OCI-LY7 (cell line): ENCODE results near the gene PELI2. TPM values are rescaled to one million over a fixed set of nuclear protein-coding genes. Genes with fewer than 3 reads are reported as not detected.

Experiments
- BruUV-seq: library from RNA; stranded (reverse); fragments of 400-500 nt; replicated peaks from 2 replicates; lab custom pipeline; 2021; lab: Mats Ljungman, UMichigan
- CTCF ChIA-PET: fragments of 300-600 bp; sonication (Branson Sonifier 250); formaldehyde crosslinking; loops from one replicate; lab custom pipeline; 2022; ENCODE audit warnings: antibody characterized with exemption; ENCODE audit not compliant: unreplicated experiment; lab: Charles Lee
- POLR2A ChIA-PET: fragments of 300-600 bp; sonication (Branson Sonifier 250); formaldehyde crosslinking; loops from one replicate; lab custom pipeline; 2022; ENCODE audit warnings: antibody characterized with exemption; lab: Charles Lee
- DNase-seq: peaks from one replicate; pipeline ENCODE4 v3.0.0-alpha.2; 2015; ENCODE audit warnings: low spot score
- H2AFZ ChIP-seq: fragments of 200-600 bp; sonication (generic), shearing (Covaris generic); 2 replicates; pipeline ENCODE4 v1.6.1; 2014; ENCODE audit warnings: mild to moderate bottlenecking, antibody characterized with exemption, low read length, moderate library complexity
- H3K27ac ChIP-seq: fragments of 200-600 bp; sonication (generic); 2 replicates; pipeline ENCODE4 v1.5.1; 2014; ENCODE audit warnings: mixed run types, low read depth, mild to moderate bottlenecking, moderate library complexity, low read length, inconsistent platforms; ENCODE audit not compliant: poor library complexity, severe bottlenecking
- H3K36me3 ChIP-seq: fragments of 200-600 bp; sonication (generic); 2 replicates; pipeline ENCODE4 v1.6.1; 2014; ENCODE audit warnings: mild to moderate bottlenecking, antibody characterized with exemption, low read length, moderate library complexity, mixed read lengths; ENCODE audit not compliant: insufficient read depth
- H3K4me1 ChIP-seq: fragments of 200-600 bp; sonication (generic); 2 replicates; pipeline ENCODE4 v1.5.1; 2014; ENCODE audit warnings: mild to moderate bottlenecking, low read length; ENCODE audit not compliant: insufficient read depth, poor library complexity, severe bottlenecking
- H3K4me2 ChIP-seq: fragments of 200-600 bp; sonication (generic); 2 replicates; pipeline ENCODE4 v1.6.1; 2014; ENCODE audit warnings: mild to moderate bottlenecking, low read length
- H3K4me3 ChIP-seq: fragments of 200-600 bp; sonication (generic); 2 replicates; pipeline ENCODE4 v1.5.1; 2014; ENCODE audit warnings: mild to moderate bottlenecking, low read depth, low read length; ENCODE audit not compliant: poor library complexity, severe bottlenecking
- H3K79me2 ChIP-seq: fragments of 200-600 bp; sonication (generic); 2 replicates; pipeline ENCODE4 v1.6.1; 2016; ENCODE audit warnings: low read depth, mild to moderate bottlenecking, low read length, moderate library complexity, mixed read lengths; ENCODE audit not compliant: insufficient read depth
- H3K9me2 ChIP-seq: fragments of 200-600 bp; sonication (generic); 2 replicates; pipeline ENCODE4 v1.6.1; 2016; ENCODE audit warnings: mild to moderate bottlenecking, low read length, mixed read lengths; ENCODE audit not compliant: insufficient read depth
- H3K9me3 ChIP-seq: fragments of 200-600 bp; sonication (generic); 2 replicates; pipeline ENCODE4 v1.6.1; 2014; ENCODE audit warnings: mild to moderate bottlenecking, mixed run types, low read length, mixed read lengths
- H4K20me1 ChIP-seq: fragments of 200-600 bp; sonication (generic); 2 replicates; pipeline ENCODE4 v1.6.1; 2014; ENCODE audit warnings: mild to moderate bottlenecking, antibody characterized with exemption, low read length, moderate library complexity, mixed read lengths; ENCODE audit not compliant: insufficient read depth
- CTCF ChIP-seq: fragments of 200-600 bp; sonication (generic); conservative IDR thresholded peaks from 2 replicates; pipeline ENCODE4 v1.5.1; 2014; ENCODE audit warnings: mild to moderate bottlenecking, antibody characterized with exemption, low read length, moderate library complexity, mixed read lengths
- EZH2phosphoT487 ChIP-seq: fragments of 200-600 bp; sonication (generic); IDR thresholded peaks from 2 replicates; pipeline ENCODE4 v1.6.1; 2018; ENCODE audit warnings: low read depth, borderline replicate concordance, mild to moderate bottlenecking, mixed run types, antibody characterized with exemption, low read length, moderate library complexity, mixed read lengths
- intact Hi-C: fragments of 100-400 bp; cut with micrococcal nuclease; formaldehyde crosslinking; loops from one replicate; pipeline ENCODE4 v1.10.0; 2022; ENCODE audit not compliant: unreplicated experiment
- total RNA-seq, 2 experiments: library from RNA; depleted of rRNA in 1 of 2; stranded (reverse); fragments of >200 nt in 1 of 2; shearing (Covaris generic) in 1 of 2; gene quantifications; 2 replicates each; pipeline ENCODE4 v1.2.3, GENCODE V29; 2014 to 2022

PELI2 gene
- total RNA-seq, 2 experiments from 2014 or later: 2.8 to 3.8 TPM

GRCh38 chr14:56149151-56149550 lies 30.9 kb downstream of the PELI2 start:
- Histone ChIP-seq H3K9me3 (no peaks in the 10 kb centered on the region), H3K36me3 (no peaks in the 10 kb centered on the region), H3K4me2 (no peak overlapping the region), H2AFZ (no peak overlapping the region), H4K20me1 (no peaks in the 10 kb centered on the region), H3K4me3 (no peak overlapping the region), H3K27ac (no peak overlapping the region), H3K4me1 (no peaks in the 10 kb centered on the region), H3K79me2 (no peaks in the 10 kb centered on the region), H3K9me2 (no peaks in the 10 kb centered on the region)
- POLR2A ChIA-PET: interaction anchor here (0.7 kb wide), 1 partner anchor 633 kb away, joined by 3 read pairs; no protein-coding TSS in a partner anchor
- no TSS peak for BruUV-seq
- TF ChIP-seq EZH2phosphoT487 (no peak), CTCF (no peak)
- CTCF ChIA-PET: no interaction called here
- no peak for DNase-seq
- intact Hi-C loops: no loop called here

GRCh38 chr14:56149995-56150394 lies 31.8 kb downstream of the PELI2 start:
- TF ChIP-seq CTCF (no peak), EZH2phosphoT487 (no peak)
- ChIA-PET CTCF (no interaction called here), POLR2A (interaction anchor here (0.7 kb wide), 2 partner anchors 58 to 634 kb away, joined by 3 read pairs; no protein-coding TSS in a partner anchor)
- Histone ChIP-seq H3K4me2 (no peak overlapping the region), H3K9me3 (no peaks in the 10 kb centered on the region), H3K27ac (no peak overlapping the region), H3K4me3 (no peak overlapping the region), H3K36me3 (no peaks in the 10 kb centered on the region), H2AFZ (no peak overlapping the region), H3K4me1 (no peaks in the 10 kb centered on the region), H4K20me1 (no peaks in the 10 kb centered on the region), H3K79me2 (no peaks in the 10 kb centered on the region), H3K9me2 (no peaks in the 10 kb centered on the region)
- no TSS peak for BruUV-seq
- intact Hi-C loops: no loop called here
- DNase-seq: no peak

DNA sequence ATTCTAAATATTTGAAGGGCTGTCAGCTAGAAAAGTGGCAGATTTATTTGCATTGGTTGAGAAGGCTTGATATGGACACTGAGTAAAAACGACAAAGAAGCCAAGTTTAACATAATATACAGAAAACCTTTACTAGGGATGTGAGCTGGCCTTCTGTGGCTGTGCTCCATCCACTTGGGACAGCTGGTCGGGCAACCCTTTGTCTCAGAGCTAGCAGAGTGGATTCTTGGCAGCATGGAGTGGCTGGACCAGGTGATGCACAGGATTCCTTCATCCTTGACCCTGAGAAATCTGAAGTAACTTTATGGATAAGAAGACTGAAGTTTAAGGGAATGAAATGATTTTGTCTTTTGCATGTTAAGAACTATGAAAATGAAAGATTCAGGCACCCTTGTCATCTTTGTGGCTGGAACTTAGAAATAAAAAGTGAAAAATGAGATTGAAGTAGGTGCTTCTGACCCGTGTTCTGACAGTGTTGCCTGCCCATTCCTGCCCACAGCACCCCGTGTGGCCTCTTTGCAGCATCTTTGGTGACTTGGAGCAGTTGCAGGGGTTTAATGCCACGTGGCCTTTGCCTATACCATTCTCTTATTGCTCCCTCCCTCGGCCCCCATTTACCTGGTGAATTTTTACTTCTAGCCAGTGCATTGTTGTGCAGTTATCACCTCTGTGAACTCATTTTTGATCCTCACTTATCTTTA lies 32.6 kb downstream of the PELI2 start:
- Histone ChIP-seq H3K36me3 (no peaks in the 10 kb centered on the region), H3K4me1 (no peaks in the 10 kb centered on the region), H3K9me3 (no peaks in the 10 kb centered on the region), H3K4me2 (no peak overlapping the region), H2AFZ (no peak overlapping the region), H3K4me3 (no peak overlapping the region), H3K27ac (no peak overlapping the region), H3K79me2 (no peaks in the 10 kb centered on the region), H3K9me2 (no peaks in the 10 kb centered on the region), H4K20me1 (no peaks in the 10 kb centered on the region)
- ChIA-PET CTCF (no interaction called here), POLR2A (no interaction called here)
- DNase-seq: no peak
- intact Hi-C loops: no loop called here
- no TSS peak for BruUV-seq
- no peak for TF ChIP-seq EZH2phosphoT487
- TF ChIP-seq CTCF: peak; percentile 26; the same call in 1 of the 2 replicates
